Trophoblast cell (in vitro differentiated cells and primary cell): ENCODE measurements around the gene SS18L1.

ENCODE experiments used
- DNase-seq, 2 donors: peaks; one replicate each; pipeline ENCODE4 v3.0.0-alpha.2; 2016
- H2AFZ ChIP-seq: 2 replicates; pipeline ENCODE4 v1.6.1; 2013; ENCODE audit warnings: low read length, moderate library complexity, mild to moderate bottlenecking; ENCODE audit not compliant: insufficient read depth, poor library complexity
- H2AK5ac ChIP-seq: 2 replicates; pipeline ENCODE4 v1.6.1; 2013; ENCODE audit warnings: mild to moderate bottlenecking, low read length
- H2BK120ac ChIP-seq: 2 replicates; pipeline ENCODE4 v1.6.1; 2013; ENCODE audit warnings: low read length, mild to moderate bottlenecking, moderate library complexity; ENCODE audit not compliant: insufficient read depth, poor library complexity
- H2BK12ac ChIP-seq: 2 replicates; pipeline ENCODE4 v1.6.1; 2013; ENCODE audit warnings: mild to moderate bottlenecking, low read length, moderate library complexity
- H2BK5ac ChIP-seq: 2 replicates; pipeline ENCODE4 v1.6.1; 2013; ENCODE audit warnings: low read length, low read depth, moderate library complexity, mild to moderate bottlenecking; ENCODE audit not compliant: poor library complexity
- H3K14ac ChIP-seq: 2 replicates; pipeline ENCODE4 v1.6.1; 2013; ENCODE audit warnings: mild to moderate bottlenecking, low read length
- H3K18ac ChIP-seq: 2 replicates; pipeline ENCODE4 v1.6.1; 2013; ENCODE audit warnings: mild to moderate bottlenecking, low read length
- H3K23ac ChIP-seq: 2 replicates; pipeline ENCODE4 v1.6.1; 2013; ENCODE audit warnings: low read length
- H3K27ac ChIP-seq: 2 replicates; pipeline ENCODE4 v1.5.1; 2013; ENCODE audit warnings: low read depth, mild to moderate bottlenecking, inconsistent platforms, low read length, moderate library complexity
- H3K27me3 ChIP-seq: 2 replicates; pipeline ENCODE4 v1.6.1; 2013; ENCODE audit warnings: inconsistent platforms, mild to moderate bottlenecking, low read length, moderate library complexity; ENCODE audit not compliant: insufficient read depth
- H3K36me3 ChIP-seq, 2 experiments: 1 replicate in 1 of 2; 2 replicates in 1 of 2; pipeline ENCODE4 v1.6.1; 2013; ENCODE audit warnings: low read length in 2 of 2, mild to moderate bottlenecking in 2 of 2, moderate library complexity in 1 of 2; ENCODE audit not compliant: insufficient read depth in 2 of 2, control insufficient read depth in 1 of 2
- H3K4ac ChIP-seq: 2 replicates; pipeline ENCODE4 v1.6.1; 2013; ENCODE audit warnings: low read depth, mild to moderate bottlenecking, low read length, moderate library complexity
- H3K4me1 ChIP-seq, 2 experiments: 1 replicate in 1 of 2; 2 replicates in 1 of 2; pipeline ENCODE4 v1.6.1; 2013; ENCODE audit warnings: low read length in 2 of 2, mild to moderate bottlenecking in 2 of 2, moderate library complexity in 1 of 2; ENCODE audit not compliant: insufficient read depth in 2 of 2, control insufficient read depth in 1 of 2
- H3K4me2 ChIP-seq: 2 replicates; pipeline ENCODE4 v1.6.1; 2013; ENCODE audit warnings: inconsistent platforms, mild to moderate bottlenecking, low read length, moderate library complexity
- H3K4me3 ChIP-seq: 2 replicates; pipeline ENCODE4 v1.5.1; 2013; ENCODE audit warnings: mild to moderate bottlenecking, low read depth, low read length, inconsistent platforms
- H3K79me1 ChIP-seq: one replicate; pipeline ENCODE4 v1.6.1; 2013; ENCODE audit warnings: low read length
- H3K79me2 ChIP-seq: 2 replicates; pipeline ENCODE4 v1.6.1; 2013; ENCODE audit warnings: low read length, mild to moderate bottlenecking; ENCODE audit not compliant: control insufficient read depth, insufficient read depth, poor library complexity
- H3K9ac ChIP-seq: 2 replicates; pipeline ENCODE4 v1.6.1; 2013; ENCODE audit warnings: mild to moderate bottlenecking, low read length
- H3K9me3 ChIP-seq: 2 replicates; pipeline ENCODE4 v1.6.1; 2013; ENCODE audit warnings: low read depth, mild to moderate bottlenecking, control low read depth, inconsistent platforms, low read length; ENCODE audit not compliant: insufficient read depth
- H4K12ac ChIP-seq: 2 replicates; pipeline ENCODE4 v1.6.1; 2013; ENCODE audit warnings: low read depth, mild to moderate bottlenecking, low read length, moderate library complexity
- H4K8ac ChIP-seq: 2 replicates; pipeline ENCODE4 v1.6.1; 2013; ENCODE audit warnings: low read depth, mild to moderate bottlenecking, low read length, moderate library complexity
- H4K91ac ChIP-seq: one replicate; pipeline ENCODE4 v1.6.1; 2013; ENCODE audit warnings: low read depth, mild to moderate bottlenecking, low read length, moderate library complexity
- WGBS: extraction: QIAGEN DNeasy Blood & Tissue Kit; methylation state at CpG from one replicate; pipeline ENCODE4 v1.1.7; 2013; ENCODE audit warnings: missing lambda C conversion rate; ENCODE audit not compliant: insufficient read length, insufficient coverage; ENCODE audit errors: extremely low coverage; 5-methylcytosine and 5-hydroxymethylcytosine counted together

Gene SS18L1

GRCh38 chr20:62214067-62214466 is 70.5 kb downstream of the SS18L1 start:
- no peaks in the 10 kb centered on the region for H3K79me2 ChIP-seq
- no peaks in the 10 kb centered on the region for H3K79me1 ChIP-seq
- no peak overlapping the region for H2BK12ac ChIP-seq
- H2BK120ac ChIP-seq = no peak overlapping the region
- WGBS = no CpG with 5 or more reads among the region's 12 CpGs
- H3K36me3 ChIP-seq = no peaks in the 10 kb centered on the region
- no peak overlapping the region for H3K14ac ChIP-seq
- no peak overlapping the region for H2AFZ ChIP-seq
- no peak overlapping the region for H3K4me3 ChIP-seq
- H3K9me3 ChIP-seq = peaks cover 5% of the 10 kb centered on the region
- H3K9ac ChIP-seq = no peak overlapping the region
- no peak overlapping the region for H4K8ac ChIP-seq
- H4K91ac ChIP-seq = no peak overlapping the region
- no peak for DNase-seq
- H3K27ac ChIP-seq = no peak overlapping the region
- no peak overlapping the region for H2BK5ac ChIP-seq
- no peak overlapping the region for H3K23ac ChIP-seq
- no peak overlapping the region for H4K12ac ChIP-seq
- no peaks in the 10 kb centered on the region for H3K4me1 ChIP-seq
- peaks cover 20% of the 10 kb centered on the region for H3K27me3 ChIP-seq
- no peak overlapping the region for H2AK5ac ChIP-seq
- no peak overlapping the region for H3K4me2 ChIP-seq
- no peak overlapping the region for H3K18ac ChIP-seq
- H3K4ac ChIP-seq = no peak overlapping the region

- H3K79me1 ChIP-seq = no peaks in the 10 kb centered on the region
- no peak overlapping the region for H3K4me2 ChIP-seq
- H3K23ac ChIP-seq = no peak overlapping the region
- no peaks in the 10 kb centered on the region for H3K36me3 ChIP-seq
- WGBS = no CpG with 5 or more reads among the region's 29 CpGs
- no peaks in the 10 kb centered on the region for H3K79me2 ChIP-seq
- H3K18ac ChIP-seq = no peak overlapping the region
- H3K4ac ChIP-seq = no peak overlapping the region
- no peak overlapping the region for H3K27ac ChIP-seq
- no peak overlapping the region for H2AFZ ChIP-seq
- H4K8ac ChIP-seq = no peak overlapping the region
- no peak overlapping the region for H4K91ac ChIP-seq
- peaks cover 2% of the 10 kb centered on the region for H3K9me3 ChIP-seq
- peaks cover 28% of the 10 kb centered on the region for H3K27me3 ChIP-seq
- no peak for DNase-seq
- no peak overlapping the region for H2BK120ac ChIP-seq
- H3K9ac ChIP-seq = no peak overlapping the region
- no peak overlapping the region for H3K4me3 ChIP-seq
- H2BK5ac ChIP-seq = no peak overlapping the region
- H2BK12ac ChIP-seq = no peak overlapping the region
- H2AK5ac ChIP-seq = no peak overlapping the region
- no peak overlapping the region for H3K14ac ChIP-seq
- peaks cover 4 to 6% of the 10 kb centered on the region in 2 experiments for H3K4me1 ChIP-seq
- H4K12ac ChIP-seq = no peak overlapping the region
These were observed 71.7 kb downstream of the SS18L1 start for GRCh38 chr20:62215020-62215990.

- Histone ChIP-seq H3K14ac (no peak overlapping the region), H3K27ac (no peak overlapping the region), H3K4ac (no peak overlapping the region), H3K9ac (no peak overlapping the region), H3K79me2 (no peaks in the 10 kb centered on the region), H3K79me1 (no peaks in the 10 kb centered on the region), H2BK120ac (no peak overlapping the region), H3K27me3 (peaks cover 37% of the 10 kb centered on the region), H2BK12ac (no peak overlapping the region), H3K4me3 (no peak overlapping the region), H2BK5ac (no peak overlapping the region), H3K23ac (no peak overlapping the region), H4K8ac (no peak overlapping the region), H2AFZ (no peak overlapping the region), H3K4me2 (no peak overlapping the region), H2AK5ac (no peak overlapping the region), H4K91ac (no peak overlapping the region), H3K36me3 (no peaks in the 10 kb centered on the region), H3K4me1 (peaks cover 4 to 6% of the 10 kb centered on the region in 2 experiments), H3K18ac (no peak overlapping the region), H4K12ac (no peak overlapping the region), H3K9me3 (peaks cover 2% of the 10 kb centered on the region)
- no peak for DNase-seq
- no CpG with 5 or more reads among the region's 40 CpGs for WGBS
These were observed 72.5 kb downstream of the SS18L1 start for GRCh38 chr20:62215991-62216635.

- Histone ChIP-seq H3K18ac (no peak overlapping the region), H2AFZ (no peak overlapping the region), H3K27me3 (peaks cover 44% of the 10 kb centered on the region), H3K23ac (no peak overlapping the region), H2BK120ac (no peak overlapping the region), H3K14ac (no peak overlapping the region), H3K79me1 (no peaks in the 10 kb centered on the region), H3K4me3 (no peak overlapping the region), H4K91ac (no peak overlapping the region), H4K8ac (no peak overlapping the region), H4K12ac (no peak overlapping the region), H2AK5ac (no peak overlapping the region), H3K27ac (no peak overlapping the region), H3K9me3 (peaks cover 2% of the 10 kb centered on the region), H2BK5ac (no peak overlapping the region), H3K4me1 (peaks cover 4 to 6% of the 10 kb centered on the region in 2 experiments), H3K79me2 (no peaks in the 10 kb centered on the region), H2BK12ac (no peak overlapping the region), H3K4ac (no peak overlapping the region), H3K4me2 (no peak overlapping the region), H3K9ac (no peak overlapping the region), H3K36me3 (no peaks in the 10 kb centered on the region)
- no peak for DNase-seq
- WGBS = no CpG with 5 or more reads among the region's 26 CpGs
These were observed 73.3 kb downstream of the SS18L1 start for GRCh38 chr20:62216636-62217566.
